ENCODE data around the gene LRRC15.

Gene LRRC15

GRCh38 chr3:194318511-194319161, 50.9 kb downstream of the LRRC15 start:
- H3K27ac ChIP-seq (ENCODE audit: low read depth, low read length): no peak overlapping the region
- H3K4me1 ChIP-seq (ENCODE audit: control insufficient read depth, insufficient read depth, low read length, unreplicated experiment): peaks cover 16% of the 10 kb centered on the region
- H3K79me2 ChIP-seq (ENCODE audit: control insufficient read depth, insufficient read depth, low read length, unreplicated experiment): no peaks in the 10 kb centered on the region
- no peak overlapping the region for H2AFZ ChIP-seq (ENCODE audit: low read length, unreplicated experiment)
- H3K4me3 ChIP-seq (ENCODE audit: low read depth, low read length): no peak overlapping the region
- no peaks in the 10 kb centered on the region for H3K36me3 ChIP-seq (ENCODE audit: insufficient read depth, low read length)
- H3K27me3 ChIP-seq (ENCODE audit: insufficient read depth, low read length): peaks cover 40% of the 10 kb centered on the region

GRCh38 chr3:194316918-194317317, 52.6 kb downstream of the LRRC15 start:
- H3K79me2 ChIP-seq (ENCODE audit: control insufficient read depth, insufficient read depth, low read length, unreplicated experiment): no peaks in the 10 kb centered on the region
- H3K27ac ChIP-seq (ENCODE audit: low read depth, low read length): no peak overlapping the region
- H3K27me3 ChIP-seq (ENCODE audit: insufficient read depth, low read length): peaks cover 48% of the 10 kb centered on the region
- peaks cover 9% of the 10 kb centered on the region for H3K4me1 ChIP-seq (ENCODE audit: control insufficient read depth, insufficient read depth, low read length, unreplicated experiment)
- no peak overlapping the region for H3K4me3 ChIP-seq (ENCODE audit: low read depth, low read length)
- no peaks in the 10 kb centered on the region for H3K36me3 ChIP-seq (ENCODE audit: insufficient read depth, low read length)
- H2AFZ ChIP-seq (ENCODE audit: low read length, unreplicated experiment): no peak overlapping the region

GRCh38 chr3:194315965-194316361, 53.6 kb downstream of the LRRC15 start:
- no peaks in the 10 kb centered on the region for H3K79me2 ChIP-seq (ENCODE audit: control insufficient read depth, insufficient read depth, low read length, unreplicated experiment)
- H3K36me3 ChIP-seq (ENCODE audit: insufficient read depth, low read length): no peaks in the 10 kb centered on the region
- H3K27ac ChIP-seq (ENCODE audit: low read depth, low read length): no peak overlapping the region
- peak overlapping the region; percentile 64 for H3K4me3 ChIP-seq (ENCODE audit: low read depth, low read length)
- peak overlapping the region; percentile 70 for H2AFZ ChIP-seq (ENCODE audit: low read length, unreplicated experiment)
- peaks cover 51% of the 10 kb centered on the region for H3K27me3 ChIP-seq (ENCODE audit: insufficient read depth, low read length)
- H3K4me1 ChIP-seq (ENCODE audit: control insufficient read depth, insufficient read depth, low read length, unreplicated experiment): peaks cover 5% of the 10 kb centered on the region

- Histone ChIP-seq H3K27me3 (ENCODE audit: insufficient read depth, low read length) (peaks cover 56% of the 10 kb centered on the region), H3K27ac (ENCODE audit: low read depth, low read length) (peak overlapping the region; percentile 14; the same call in 1 of the 2 replicates), H3K4me1 (ENCODE audit: control insufficient read depth, insufficient read depth, low read length, unreplicated experiment) (peaks cover 5% of the 10 kb centered on the region), H3K36me3 (ENCODE audit: insufficient read depth, low read length) (no peaks in the 10 kb centered on the region), H3K4me3 (ENCODE audit: low read depth, low read length) (peak overlapping the region; percentile 64), H2AFZ (ENCODE audit: low read length, unreplicated experiment) (peak overlapping the region; percentile 70), H3K79me2 (ENCODE audit: control insufficient read depth, insufficient read depth, low read length, unreplicated experiment) (no peaks in the 10 kb centered on the region)
Observed at GRCh38 chr3:194315088-194315964, 54.2 kb downstream of the LRRC15 start.

GRCh38 chr3:194314388-194315068, 55.0 kb downstream of the LRRC15 start:
- Histone ChIP-seq H3K27ac (ENCODE audit: low read depth, low read length) (peak overlapping the region; percentile 14; the same call in 1 of the 2 replicates), H2AFZ (ENCODE audit: low read length, unreplicated experiment) (no peak overlapping the region), H3K79me2 (ENCODE audit: control insufficient read depth, insufficient read depth, low read length, unreplicated experiment) (no peaks in the 10 kb centered on the region), H3K4me1 (ENCODE audit: control insufficient read depth, insufficient read depth, low read length, unreplicated experiment) (peaks cover 5% of the 10 kb centered on the region), H3K27me3 (ENCODE audit: insufficient read depth, low read length) (peaks cover 59% of the 10 kb centered on the region), H3K36me3 (ENCODE audit: insufficient read depth, low read length) (no peaks in the 10 kb centered on the region), H3K4me3 (ENCODE audit: low read depth, low read length) (peak overlapping the region; percentile 64)

- Histone ChIP-seq H3K27me3 (ENCODE audit: insufficient read depth, low read length) (peaks cover 51% of the 10 kb centered on the region), H3K79me2 (ENCODE audit: control insufficient read depth, insufficient read depth, low read length, unreplicated experiment) (no peaks in the 10 kb centered on the region), H3K4me1 (ENCODE audit: control insufficient read depth, insufficient read depth, low read length, unreplicated experiment) (peaks cover 5% of the 10 kb centered on the region), H3K36me3 (ENCODE audit: insufficient read depth, low read length) (no peaks in the 10 kb centered on the region), H3K27ac (ENCODE audit: low read depth, low read length) (no peak overlapping the region), H2AFZ (ENCODE audit: low read length, unreplicated experiment) (no peak overlapping the region), H3K4me3 (ENCODE audit: low read depth, low read length) (no peak overlapping the region)
Observed at GRCh38 chr3:194313560-194314387, 55.8 kb downstream of the LRRC15 start.

- no peak overlapping the region for H2AFZ ChIP-seq (ENCODE audit: low read length, unreplicated experiment)
Observed at GRCh38 chr3:194312743-194313281, 56.7 kb downstream of the LRRC15 start.

GRCh38 chr3:194312186-194312742, 57.3 kb downstream of the LRRC15 start:
- peaks cover 5% of the 10 kb centered on the region for H3K4me1 ChIP-seq (ENCODE audit: control insufficient read depth, insufficient read depth, low read length, unreplicated experiment)
- peaks cover 40% of the 10 kb centered on the region for H3K27me3 ChIP-seq (ENCODE audit: insufficient read depth, low read length)
- H2AFZ ChIP-seq (ENCODE audit: low read length, unreplicated experiment): no peak overlapping the region
- no peak overlapping the region for H3K27ac ChIP-seq (ENCODE audit: low read depth, low read length)
- H3K4me3 ChIP-seq (ENCODE audit: low read depth, low read length): no peak overlapping the region
- no peaks in the 10 kb centered on the region for H3K36me3 ChIP-seq (ENCODE audit: insufficient read depth, low read length)
- no peaks in the 10 kb centered on the region for H3K79me2 ChIP-seq (ENCODE audit: control insufficient read depth, insufficient read depth, low read length, unreplicated experiment)

More at GRCh38 chr3:194312743-194313281, 56.7 kb downstream of the LRRC15 start:
- no peaks in the 10 kb centered on the region for H3K79me2 ChIP-seq (ENCODE audit: control insufficient read depth, insufficient read depth, low read length, unreplicated experiment)
- no peak overlapping the region for H3K27ac ChIP-seq (ENCODE audit: low read depth, low read length)
- peaks cover 5% of the 10 kb centered on the region for H3K4me1 ChIP-seq (ENCODE audit: control insufficient read depth, insufficient read depth, low read length, unreplicated experiment)
- H3K4me3 ChIP-seq (ENCODE audit: low read depth, low read length): 0 out of 2 replicates have a peak overlapping the region, but pooled peaks have one; percentile 32
- peaks cover 44% of the 10 kb centered on the region for H3K27me3 ChIP-seq (ENCODE audit: insufficient read depth, low read length)
- no peaks in the 10 kb centered on the region for H3K36me3 ChIP-seq (ENCODE audit: insufficient read depth, low read length)

GRCh38 chr3:194311000-194311399, 58.5 kb downstream of the LRRC15 start:
- H3K4me3 ChIP-seq (ENCODE audit: low read depth, low read length): no peak overlapping the region
- H3K79me2 ChIP-seq (ENCODE audit: control insufficient read depth, insufficient read depth, low read length, unreplicated experiment): no peaks in the 10 kb centered on the region
- no peaks in the 10 kb centered on the region for H3K36me3 ChIP-seq (ENCODE audit: insufficient read depth, low read length)
- peaks cover 5% of the 10 kb centered on the region for H3K4me1 ChIP-seq (ENCODE audit: control insufficient read depth, insufficient read depth, low read length, unreplicated experiment)
- H2AFZ ChIP-seq (ENCODE audit: low read length, unreplicated experiment): no peak overlapping the region
- H3K27me3 ChIP-seq (ENCODE audit: insufficient read depth, low read length): peaks cover 38% of the 10 kb centered on the region
- H3K27ac ChIP-seq (ENCODE audit: low read depth, low read length): no peak overlapping the region
